Measurements from ENCODE around the gene VDAC1. TPM values are rescaled to one million over a fixed set of nuclear protein-coding genes. Genes with fewer than 3 reads are reported as not detected.

VDAC1 gene
- total and polyA plus RNA-seq, 2 of the 8 experiments (the other 6 are each of a cell fraction or from before 2014, with no cell fraction given), result 111 to 301 TPM

DNA sequence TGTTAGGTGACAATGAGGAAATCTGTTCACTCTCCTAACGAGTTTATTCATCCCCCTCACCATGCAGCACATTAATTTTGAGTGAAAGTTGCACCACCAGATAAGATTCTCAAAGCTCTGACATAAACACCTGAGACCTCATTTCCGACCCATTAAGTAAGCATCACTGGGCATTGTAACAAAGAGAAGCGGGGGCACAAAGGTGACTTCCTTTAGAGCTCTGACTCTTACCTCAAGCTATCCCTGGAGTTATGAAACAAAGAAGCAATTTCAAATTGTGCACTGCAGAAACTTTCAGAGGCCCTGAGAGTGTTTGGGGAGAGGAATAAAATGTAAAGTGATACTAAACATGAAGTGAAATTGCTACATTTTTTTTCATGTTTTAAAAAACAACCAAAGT lies 65.8 kb downstream of the VDAC1 start (continued):
- TF ChIP-seq CTBP2 (IDR thresholded peaks at IDR 0.05; ENCODE audit: borderline replicate concordance, insufficient read depth, insufficient read length, low read length) (no peak), POLR2AphosphoS5 (IDR thresholded peaks at IDR 0.05; ENCODE audit: low read depth, low read length) (no peak), SUZ12 (IDR thresholded peaks at IDR 0.05; ENCODE audit: low read length) (no peak), BACH1 (IDR thresholded peaks at IDR 0.05; ENCODE audit: low read length) (no peak), SAP30 (IDR thresholded peaks at IDR 0.05; ENCODE audit: insufficient read depth, insufficient replicate concordance, low read length) (no peak), RNF2 (IDR thresholded peaks at IDR 0.05; ENCODE audit: borderline replicate concordance, low read depth, low read length, missing control alignments, poor library complexity, severe bottlenecking) (no peak), SIX5 (IDR thresholded peaks at IDR 0.05; ENCODE audit: low read depth, low read length) (no peak), EP300 (IDR thresholded peaks at IDR 0.05; ENCODE audit: borderline replicate concordance in 1 of 2, low read depth in 2 of 2, low read length in 2 of 2) (no peak)

Measured in H1 (cell line).